WTC11 (cell line): ENCODE results near the gene CCDC136. TPM values are rescaled to one million over a fixed set of nuclear protein-coding genes. Genes with fewer than 3 reads are reported as not detected.

Experiments
- ATAC-seq: fragments of 200-7000 bp; cut with Tn5 transposase; 2 replicates; pipeline ENCODE4 v1.10.0; 2021; ENCODE audit warnings: mild to moderate bottlenecking, moderate library complexity
- CTCF ChIA-PET: fragments of 300-600 bp; sonication (Branson Sonifier 250); formaldehyde crosslinking; loops from one replicate; lab custom pipeline; 2021; ENCODE audit warnings: antibody characterized with exemption; lab: Charles Lee
- POLR2A ChIA-PET: fragments of 350-600 bp; sonication (Branson Sonifier 250); formaldehyde crosslinking; loops from one replicate; lab custom pipeline; 2021; ENCODE audit warnings: antibody characterized with exemption; lab: Charles Lee
- DNase-seq: peaks from one replicate; pipeline ENCODE4 v3.0.0; 2021; ENCODE audit warnings: low spot score
- H3K27ac Mint-ChIP-seq: 2 replicates; pipeline ENCODE4 v1.8.0; 2021; ENCODE audit warnings: mixed read lengths
- H3K27me3 Mint-ChIP-seq: 2 replicates; pipeline ENCODE4 v1.8.0; 2021; ENCODE audit warnings: low read depth, mild to moderate bottlenecking, moderate library complexity, mixed read lengths
- H3K36me3 Mint-ChIP-seq: 2 replicates; pipeline ENCODE4 v1.8.0; 2021; ENCODE audit warnings: mixed read lengths
- H3K4me1 Mint-ChIP-seq: 2 replicates; pipeline ENCODE4 v1.8.0; 2022; ENCODE audit warnings: mixed read lengths
- H3K4me3 Mint-ChIP-seq: 2 replicates; pipeline ENCODE4 v1.8.0; 2021; ENCODE audit warnings: mild to moderate bottlenecking, moderate library complexity, mixed read lengths
- H3K9me3 Mint-ChIP-seq: 2 replicates; pipeline ENCODE4 v1.8.0; 2021; ENCODE audit warnings: mixed read lengths
- CBFB ChIP-seq: sonication (generic); formaldehyde crosslinking; IDR thresholded peaks from 2 replicates; pipeline ENCODE4 v1.8.1; 2022; ENCODE audit warnings: mild to moderate bottlenecking, low read depth, missing genetic modification reagents
- CDX4 ChIP-seq: fragments of 250-450 bp; sonication (Bioruptor Pico); IDR thresholded peaks from 2 replicates; pipeline ENCODE4 v1.9.0; 2021; ENCODE audit warnings: moderate library complexity, mild to moderate bottlenecking, inconsistent platforms, borderline replicate concordance
- CREM ChIP-seq: sonication (generic); formaldehyde crosslinking; IDR thresholded peaks from 2 replicates; pipeline ENCODE4 v1.8.1; 2022; ENCODE audit warnings: mild to moderate bottlenecking, missing genetic modification reagents, moderate library complexity
- CTCF ChIP-seq: fragments of 200-600 bp; IDR thresholded peaks from 2 replicates; pipeline ENCODE4 v1.8.0; 2022; ENCODE audit warnings: antibody characterized with exemption
- E2F1 ChIP-seq: sonication (generic); formaldehyde crosslinking; IDR thresholded peaks from 2 replicates; pipeline ENCODE4 v1.8.0; 2022; ENCODE audit warnings: mild to moderate bottlenecking, missing genetic modification reagents
- EMX1 ChIP-seq: fragments of 250-450 bp; sonication (Bioruptor Pico); IDR thresholded peaks from 2 replicates; pipeline ENCODE4 v1.8.0; 2021; ENCODE audit warnings: mild to moderate bottlenecking
- ESRRA ChIP-seq: sonication (generic); formaldehyde crosslinking; IDR thresholded peaks from 2 replicates; pipeline ENCODE4 v1.8.1; 2022; ENCODE audit warnings: mild to moderate bottlenecking, missing genetic modification reagents, borderline replicate concordance
- HMGA2 ChIP-seq: fragments of 250-450 bp; sonication (Bioruptor Pico); IDR thresholded peaks from 2 replicates; pipeline ENCODE4 v1.4.0; 2021; ENCODE audit warnings: mild to moderate bottlenecking, moderate library complexity
- MXD4 ChIP-seq: fragments of 250-450 bp; sonication (Bioruptor Pico); IDR thresholded peaks from 2 replicates; pipeline ENCODE4 v1.8.0; 2021; ENCODE audit warnings: mild to moderate bottlenecking, moderate library complexity, borderline replicate concordance
- NFE2L1 ChIP-seq: sonication (generic); formaldehyde crosslinking; IDR thresholded peaks from 2 replicates; pipeline ENCODE4 v1.8.1; 2023; ENCODE audit warnings: missing genetic modification reagents
- NR1H2 ChIP-seq: sonication (generic); formaldehyde crosslinking; IDR thresholded peaks from 2 replicates; pipeline ENCODE4 v1.9.0; 2021; ENCODE audit warnings: mild to moderate bottlenecking, moderate library complexity, missing genetic modification reagents
- NR2C2 ChIP-seq: sonication (generic); formaldehyde crosslinking; IDR thresholded peaks from 2 replicates; pipeline ENCODE4 v1.8.0; 2022; ENCODE audit warnings: mild to moderate bottlenecking, missing genetic modification reagents
- PRRX2 ChIP-seq: fragments of 250-450 bp; sonication (Bioruptor Pico); IDR thresholded peaks from 2 replicates; pipeline ENCODE4 v1.8.0; 2021; ENCODE audit warnings: mild to moderate bottlenecking
- RORB ChIP-seq: fragments of 250-450 bp; sonication (Bioruptor Pico); IDR thresholded peaks from 2 replicates; pipeline ENCODE4 v1.9.0; 2021; ENCODE audit warnings: mild to moderate bottlenecking
- SP1 ChIP-seq: sonication (generic); formaldehyde crosslinking; conservative IDR thresholded peaks from 2 replicates; pipeline ENCODE4 v1.8.1; 2022; ENCODE audit warnings: missing genetic modification reagents
- TCF7 ChIP-seq: sonication (generic); formaldehyde crosslinking; IDR thresholded peaks from 2 replicates; pipeline ENCODE4 v1.8.0; 2022; ENCODE audit warnings: mild to moderate bottlenecking, low read depth, missing genetic modification reagents, moderate library complexity
- ZNF219 ChIP-seq: sonication (generic); formaldehyde crosslinking; IDR thresholded peaks from 2 replicates; pipeline ENCODE4 v1.8.0; 2023; ENCODE audit warnings: missing genetic modification reagents, mild to moderate bottlenecking, borderline replicate concordance
- ZNF396 ChIP-seq: fragments of 250-450 bp; sonication (Bioruptor Pico); IDR thresholded peaks from 2 replicates; pipeline ENCODE4 v1.8.0; 2021; ENCODE audit warnings: mild to moderate bottlenecking, moderate library complexity, borderline replicate concordance
- ZNF423 ChIP-seq: fragments of 250-450 bp; sonication (Bioruptor Pico); IDR thresholded peaks from 2 replicates; pipeline ENCODE4 v2.1.2; 2022; ENCODE audit warnings: mild to moderate bottlenecking, moderate library complexity
- ZNF512 ChIP-seq: sonication (generic); formaldehyde crosslinking; IDR thresholded peaks from 2 replicates; pipeline ENCODE4 v1.8.1; 2022; ENCODE audit warnings: missing genetic modification reagents, borderline replicate concordance
- total RNA-seq: library from RNA; stranded (reverse); gene quantifications from 3 replicates; pipeline ENCODE4 v1.2.3, GENCODE V29; 2021
- TF ChIP-seq, protein P1 (sequence below): fragments of 250-450 bp; sonication (Bioruptor Pico); IDR thresholded peaks from 2 replicates; pipeline ENCODE4 v1.9.0; 2021; ENCODE audit warnings: mild to moderate bottlenecking
- TF ChIP-seq, protein P2 (sequence below): sonication (generic); formaldehyde crosslinking; IDR thresholded peaks from 2 replicates; pipeline ENCODE4 v1.8.0; 2022; ENCODE audit warnings: mild to moderate bottlenecking, missing genetic modification reagents
- TF ChIP-seq, protein P3 (sequence below): sonication (generic); formaldehyde crosslinking; IDR thresholded peaks from 2 replicates; pipeline ENCODE4 v1.8.0; 2022; ENCODE audit warnings: mild to moderate bottlenecking, missing genetic modification reagents

The CCDC136 gene
- total RNA-seq, 1 experiment from 2014 or later, result 51.0 TPM

DNA sequence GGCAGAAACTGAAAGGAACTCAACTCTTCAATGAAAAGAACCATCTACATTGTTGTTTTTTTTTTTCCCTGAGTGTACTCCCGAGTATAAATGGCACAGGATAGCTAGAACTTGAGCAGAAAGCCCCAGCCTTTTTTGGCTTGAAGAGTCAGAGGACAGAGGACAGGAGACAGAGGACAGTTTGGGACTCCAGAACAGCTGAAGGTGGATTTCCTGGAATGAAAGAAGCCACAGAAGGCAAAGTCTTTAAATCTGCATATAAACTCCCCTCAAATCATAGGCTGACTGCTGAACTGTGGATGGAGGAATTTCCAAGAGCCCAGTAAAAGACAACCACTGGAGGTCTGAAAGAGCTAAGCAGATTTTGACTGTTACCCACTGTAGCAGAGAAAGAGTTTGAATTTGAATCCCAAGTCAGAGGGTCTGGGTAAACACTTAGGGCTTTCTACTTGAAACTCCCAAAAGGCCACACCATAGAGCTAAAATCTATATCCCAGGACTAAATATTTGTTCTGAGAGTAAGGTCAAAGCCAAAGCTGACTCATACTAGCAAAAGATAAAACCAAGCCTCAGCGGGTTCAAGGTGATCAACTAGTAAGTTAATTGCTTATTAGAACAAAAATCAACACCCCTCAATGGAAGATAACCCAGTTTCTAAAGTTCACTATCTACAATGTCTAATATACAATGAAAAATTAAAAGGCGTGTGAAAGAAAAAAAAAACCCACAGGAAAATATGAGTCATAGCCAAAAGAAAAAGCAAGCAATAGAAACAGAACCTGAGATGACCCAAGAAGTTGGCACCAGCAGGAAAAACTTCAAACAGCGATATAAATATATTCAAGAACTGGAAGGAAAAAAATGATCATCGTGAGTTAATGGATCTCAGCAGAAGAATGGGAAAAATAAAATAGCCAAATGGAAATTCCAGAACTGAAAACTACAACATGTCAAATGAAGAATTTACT, 14.3 kb upstream of the CCDC136 start:
- no peak for DNase-seq
- ChIA-PET CTCF (interaction anchor here (0.9 kb wide), 1 partner anchor 103 kb away, joined by 3 read pairs; no protein-coding TSS in a partner anchor), POLR2A (no interaction called here)
- peaks cover 22% of the 10 kb centered on the region for H3K9me3 Mint-ChIP-seq
- no peak overlapping the region for H3K4me3 Mint-ChIP-seq
- no peak for ATAC-seq
- H3K36me3 Mint-ChIP-seq, result peaks cover 15% of the 10 kb centered on the region
- no peak overlapping the region for H3K27ac Mint-ChIP-seq
- TF ChIP-seq ZNF512 (no peak), ZNF219 (CRISPR knock-in tag) (no peak), CDX4 (no peak), TCF7 (CRISPR knock-in tag) (no peak), CBFB (CRISPR knock-in tag) (no peak), ZNF396 (CRISPR knock-in tag) (no peak), E2F1 (CRISPR knock-in tag) (no peak), RORB (CRISPR knock-in tag) (no peak), ESRRA (no peak), HMGA2 (CRISPR knock-in tag) (no peak)
- peaks cover 10% of the 10 kb centered on the region for H3K27me3 Mint-ChIP-seq
- H3K4me1 Mint-ChIP-seq, result peaks cover 3% of the 10 kb centered on the region

GRCh38 chr7:128778946-128779345, 12.8 kb upstream of the CCDC136 start:
- ChIA-PET POLR2A (no interaction called here), CTCF (no interaction called here)
- Mint-ChIP-seq H3K9me3 (peaks cover 22% of the 10 kb centered on the region), H3K27ac (no peak overlapping the region), H3K36me3 (peaks cover 11% of the 10 kb centered on the region), H3K27me3 (peaks cover 10% of the 10 kb centered on the region), H3K4me3 (no peak overlapping the region), H3K4me1 (peaks cover 10% of the 10 kb centered on the region)
- no peak for DNase-seq
- no peak for ATAC-seq
- TF ChIP-seq SP1 (CRISPR knock-in tag) (no peak), CTCF (no peak), NFE2L1 (CRISPR knock-in tag) (no peak), ZNF423 (CRISPR knock-in tag) (no peak), PRRX2 (CRISPR knock-in tag) (no peak), NR2C2 (CRISPR knock-in tag) (no peak), ZNF219 (CRISPR knock-in tag) (no peak), NR1H2 (CRISPR knock-in tag) (no peak), EMX1 (CRISPR knock-in tag) (no peak), MXD4 (CRISPR knock-in tag) (no peak), CREM (no peak), ESRRA (no peak)
- TF ChIP-seq, protein P1, sequence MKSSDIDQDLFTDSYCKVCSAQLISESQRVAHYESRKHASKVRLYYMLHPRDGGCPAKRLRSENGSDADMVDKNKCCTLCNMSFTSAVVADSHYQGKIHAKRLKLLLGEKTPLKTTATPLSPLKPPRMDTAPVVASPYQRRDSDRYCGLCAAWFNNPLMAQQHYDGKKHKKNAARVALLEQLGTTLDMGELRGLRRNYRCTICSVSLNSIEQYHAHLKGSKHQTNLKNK (CRISPR knock-in tag), result no peak
- TF ChIP-seq, protein P2, sequence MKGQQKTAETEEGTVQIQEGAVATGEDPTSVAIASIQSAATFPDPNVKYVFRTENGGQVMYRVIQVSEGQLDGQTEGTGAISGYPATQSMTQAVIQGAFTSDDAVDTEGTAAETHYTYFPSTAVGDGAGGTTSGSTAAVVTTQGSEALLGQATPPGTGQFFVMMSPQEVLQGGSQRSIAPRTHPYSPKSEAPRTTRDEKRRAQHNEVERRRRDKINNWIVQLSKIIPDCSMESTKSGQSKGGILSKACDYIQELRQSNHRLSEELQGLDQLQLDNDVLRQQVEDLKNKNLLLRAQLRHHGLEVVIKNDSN, result no peak
- TF ChIP-seq, protein P3, sequence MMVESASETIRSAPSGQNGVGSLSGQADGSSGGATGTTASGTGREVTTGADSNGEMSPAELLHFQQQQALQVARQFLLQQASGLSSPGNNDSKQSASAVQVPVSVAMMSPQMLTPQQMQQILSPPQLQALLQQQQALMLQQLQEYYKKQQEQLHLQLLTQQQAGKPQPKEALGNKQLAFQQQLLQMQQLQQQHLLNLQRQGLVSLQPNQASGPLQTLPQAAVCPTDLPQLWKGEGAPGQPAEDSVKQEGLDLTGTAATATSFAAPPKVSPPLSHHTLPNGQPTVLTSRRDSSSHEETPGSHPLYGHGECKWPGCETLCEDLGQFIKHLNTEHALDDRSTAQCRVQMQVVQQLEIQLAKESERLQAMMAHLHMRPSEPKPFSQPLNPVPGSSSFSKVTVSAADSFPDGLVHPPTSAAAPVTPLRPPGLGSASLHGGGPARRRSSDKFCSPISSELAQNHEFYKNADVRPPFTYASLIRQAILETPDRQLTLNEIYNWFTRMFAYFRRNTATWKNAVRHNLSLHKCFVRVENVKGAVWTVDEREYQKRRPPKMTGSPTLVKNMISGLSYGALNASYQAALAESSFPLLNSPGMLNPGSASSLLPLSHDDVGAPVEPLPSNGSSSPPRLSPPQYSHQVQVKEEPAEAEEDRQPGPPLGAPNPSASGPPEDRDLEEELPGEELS, result no peak
